ENCODE data around the gene PTPN5.

The PTPN5 gene

GRCh38 chr11:18736590-18737148 lies 54.9 kb downstream of the PTPN5 start:
- DNase-seq: no peak

GRCh38 chr11:18733202-18733601 lies 58.4 kb downstream of the PTPN5 start:
- DNase-seq: no peak

GRCh38 chr11:18731949-18732821 lies 59.4 kb downstream of the PTPN5 start:
- DNase-seq: peak; percentile 8

GRCh38 chr11:18731441-18731840 lies 60.2 kb downstream of the PTPN5 start:
- DNase-seq: no peak

GRCh38 chr11:18730020-18730419 lies 61.6 kb downstream of the PTPN5 start:
- DNase-seq: no peak

- no peak for DNase-seq
Observed at GRCh38 chr11:18729426-18729825, 62.2 kb downstream of the PTPN5 start.

- no peak for DNase-seq
Observed at GRCh38 chr11:18728658-18729057, 62.9 kb downstream of the PTPN5 start.

GRCh38 chr11:18727479-18728236 lies 63.9 kb downstream of the PTPN5 start:
- DNase-seq: no peak

GRCh38 chr11:18726040-18726439 lies 65.6 kb downstream of the PTPN5 start, which contains the start of gene IGSF22:
Gene IGSF22, minus strand, starts transcription at chr11:18726188. Its CDS starts 1,952 bp downstream, at chr11:18724236.
- DNase-seq: no peak

- DNase-seq: no peak
Observed at GRCh38 chr11:18723991-18724390, 67.6 kb downstream of the PTPN5 start.

- no peak for DNase-seq
Observed at GRCh38 chr11:18722293-18722637, 69.3 kb downstream of the PTPN5 start.

GRCh38 chr11:18721561-18722292 lies 69.9 kb downstream of the PTPN5 start:
- no peak for DNase-seq

GRCh38 chr11:18720808-18721560 lies 70.6 kb downstream of the PTPN5 start:
- no peak for DNase-seq

GRCh38 chr11:18720091-18720807 lies 71.3 kb downstream of the PTPN5 start:
- DNase-seq: no peak

GRCh38 chr11:18715476-18715875 lies 76.1 kb downstream of the PTPN5 start:
- no peak for DNase-seq

- no peak for DNase-seq
Observed at GRCh38 chr11:18714443-18714780, 77.2 kb downstream of the PTPN5 start.

- DNase-seq: no peak
Observed at GRCh38 chr11:18713646-18714442, 77.8 kb downstream of the PTPN5 start.

- no peak for DNase-seq
Observed at GRCh38 chr11:18710545-18710944, 81.1 kb downstream of the PTPN5 start.

- DNase-seq: no peak
Observed at GRCh38 chr11:18709414-18709813, 82.2 kb downstream of the PTPN5 start.

GRCh38 chr11:18707811-18708340 lies 83.7 kb downstream of the PTPN5 start:
- no peak for DNase-seq

All from NK-92 treated with Interleukin-12 subunit alpha and Interleukin-12 subunit beta, amount 100 ng/mL, for 24 hours (cell line).